Kidney epithelial cell (primary cell): Measurements from ENCODE around the gene CEMP1. TPM values are rescaled to one million over a fixed set of nuclear protein-coding genes. Genes with fewer than 3 reads are reported as not detected.

Experiments
- DNase-seq: peaks from one replicate; pipeline ENCODE4 v3.0.0-alpha.2; 2010; ENCODE audit warnings: low read depth
- H3K27me3 ChIP-seq: 2 replicates; pipeline ENCODE4 v1.6.0; 2011; ENCODE audit warnings: low read length; ENCODE audit not compliant: control insufficient read depth, insufficient read depth
- H3K36me3 ChIP-seq: 2 replicates; pipeline ENCODE4 v1.5.1; 2011; ENCODE audit warnings: low read length; ENCODE audit not compliant: control insufficient read depth, insufficient read depth
- H3K4me3 ChIP-seq: 2 replicates; pipeline ENCODE4 v1.5.1; 2011; ENCODE audit warnings: low read depth, mild to moderate bottlenecking, control low read depth, low read length
- CTCF ChIP-seq: IDR thresholded peaks from 2 replicates; pipeline ENCODE4 v1.5.1; 2011; ENCODE audit warnings: mild to moderate bottlenecking, moderate library complexity, low read length, control low read depth, inconsistent platforms; ENCODE audit not compliant: insufficient read depth, poor library complexity, severe bottlenecking
- total RNA-seq: library from RNA; depleted of rRNA; stranded (reverse); fragments of >200 nt; gene quantifications from 2 replicates; pipeline ENCODE4 v1.2.3, GENCODE V29; 2015

The CEMP1 gene
- total RNA-seq, 1 donor from 2014 or later = not detected

GRCh38 chr16:2485811-2486507 lies 45.2 kb downstream of the CEMP1 start:
- no peak for TF ChIP-seq CTCF
- no peaks in the 10 kb centered on the region for H3K27me3 ChIP-seq
- DNase-seq = no peak
- no peak overlapping the region for H3K4me3 ChIP-seq
- no peaks in the 10 kb centered on the region for H3K36me3 ChIP-seq

GRCh38 chr16:2484898-2485508 lies 46.2 kb downstream of the CEMP1 start:
- Histone ChIP-seq H3K4me3 (no peak overlapping the region), H3K36me3 (no peaks in the 10 kb centered on the region), H3K27me3 (no peaks in the 10 kb centered on the region)
- TF ChIP-seq CTCF = no peak
- DNase-seq = no peak

- Histone ChIP-seq H3K27me3 (no peaks in the 10 kb centered on the region), H3K36me3 (no peaks in the 10 kb centered on the region), H3K4me3 (no peak overlapping the region)
- no peak for TF ChIP-seq CTCF
- no peak for DNase-seq
Measured at GRCh38 chr16:2483939-2484897, 47.0 kb downstream of the CEMP1 start.

- TF ChIP-seq CTCF = no peak
- Histone ChIP-seq H3K36me3 (no peaks in the 10 kb centered on the region), H3K27me3 (no peaks in the 10 kb centered on the region), H3K4me3 (no peak overlapping the region)
- DNase-seq = no peak
Measured at GRCh38 chr16:2482708-2483534, 48.3 kb downstream of the CEMP1 start.

- no peak for TF ChIP-seq CTCF
- Histone ChIP-seq H3K27me3 (no peaks in the 10 kb centered on the region), H3K4me3 (no peak overlapping the region), H3K36me3 (no peaks in the 10 kb centered on the region)
- no peak for DNase-seq
Measured at GRCh38 chr16:2482249-2482648, 49.0 kb downstream of the CEMP1 start.
